Amniotic epithelial cell (primary cell): ENCODE data around the gene SYTL2.
"Not testable (repeated sequence)": the region's sequence is repeated elsewhere in the genome, so short reads cannot be mapped to it uniquely, and the experiment has no call there.

Source experiments
- DNase-seq: peaks from one replicate; pipeline ENCODE4 v3.0.0-alpha.2; 2010; ENCODE audit warnings: low read depth

The SYTL2 gene, protein sequence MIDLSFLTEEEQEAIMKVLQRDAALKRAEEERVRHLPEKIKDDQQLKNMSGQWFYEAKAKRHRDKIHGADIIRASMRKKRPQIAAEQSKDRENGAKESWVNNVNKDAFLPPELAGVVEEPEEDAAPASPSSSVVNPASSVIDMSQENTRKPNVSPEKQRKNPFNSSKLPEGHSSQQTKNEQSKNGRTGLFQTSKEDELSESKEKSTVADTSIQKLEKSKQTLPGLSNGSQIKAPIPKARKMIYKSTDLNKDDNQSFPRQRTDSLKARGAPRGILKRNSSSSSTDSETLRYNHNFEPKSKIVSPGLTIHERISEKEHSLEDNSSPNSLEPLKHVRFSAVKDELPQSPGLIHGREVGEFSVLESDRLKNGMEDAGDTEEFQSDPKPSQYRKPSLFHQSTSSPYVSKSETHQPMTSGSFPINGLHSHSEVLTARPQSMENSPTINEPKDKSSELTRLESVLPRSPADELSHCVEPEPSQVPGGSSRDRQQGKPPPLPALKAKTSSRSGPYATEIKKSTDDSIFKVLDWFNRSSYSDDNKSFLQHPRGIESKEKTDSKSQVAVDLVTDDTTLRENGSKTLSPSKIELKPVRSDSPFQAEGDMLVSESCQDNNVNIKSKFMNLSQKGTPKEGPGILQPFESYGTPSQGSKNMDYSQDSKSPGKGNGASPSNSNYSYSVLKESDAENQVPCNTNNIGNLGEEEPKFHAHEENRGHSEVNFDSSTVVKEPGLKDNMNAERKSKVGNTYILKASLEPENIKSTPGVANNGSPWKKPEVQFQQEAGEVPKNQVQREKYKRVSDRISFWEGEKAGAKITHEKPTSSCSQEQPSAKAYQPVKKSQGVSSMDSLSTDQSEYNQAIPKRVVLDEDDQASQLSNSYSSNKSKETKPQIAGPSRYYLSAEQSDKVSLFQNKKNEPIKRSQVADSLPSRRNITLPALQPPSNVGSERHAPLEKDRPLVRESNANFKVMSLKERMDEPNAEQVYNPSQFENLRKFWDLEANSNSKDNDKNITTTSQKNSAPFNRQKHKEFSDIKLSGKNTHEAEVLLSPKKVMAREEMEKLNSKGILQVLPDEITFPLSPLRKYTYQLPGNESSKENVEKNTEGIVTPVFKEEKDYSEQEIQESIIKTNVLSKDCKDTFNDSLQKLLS (N-terminal part only)

DNA sequence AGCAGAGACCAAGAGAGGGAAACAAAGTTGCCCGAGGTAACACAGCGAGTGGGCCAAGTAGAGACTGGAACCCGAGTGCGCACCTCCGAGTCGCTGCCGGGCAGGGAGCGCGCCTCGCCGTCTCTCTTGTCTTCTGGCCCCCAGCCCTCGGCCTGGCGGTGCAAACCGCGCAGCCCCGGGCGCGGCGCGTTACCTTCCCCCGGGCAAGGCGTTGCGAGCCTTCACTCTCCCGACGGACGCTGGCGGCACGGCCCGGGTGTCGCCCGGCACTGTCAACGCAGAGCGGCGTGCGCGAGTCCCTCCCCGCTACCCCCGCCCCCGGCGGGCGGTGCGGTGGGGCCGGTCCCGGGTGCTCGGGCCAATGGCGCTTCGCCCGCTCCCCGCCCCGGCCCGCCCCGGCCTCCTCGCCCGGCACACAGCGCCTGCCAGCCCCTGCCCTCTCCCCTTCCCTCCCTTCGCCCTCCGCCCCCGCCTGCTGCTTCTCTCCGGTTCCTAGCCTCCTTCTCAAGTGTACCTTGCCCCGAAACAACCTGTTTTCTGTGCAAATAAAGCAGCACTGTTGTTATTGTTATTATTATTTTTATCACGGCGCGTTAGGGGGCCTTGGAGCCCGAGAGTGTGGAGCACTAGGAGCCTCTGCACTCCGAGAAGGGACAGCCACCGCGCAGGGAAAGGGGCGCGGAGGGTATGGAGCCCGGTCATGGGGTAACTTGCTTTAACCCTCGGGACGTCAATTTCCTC lies at the start of gene SYTL2:
Gene SYTL2 (minus strand): TSS at position 271 of the 741 bp plus-strand sequence. CDS start 53,416 bp downstream, outside the sequence.
- DNase-seq, result peak; percentile 15

DNA sequence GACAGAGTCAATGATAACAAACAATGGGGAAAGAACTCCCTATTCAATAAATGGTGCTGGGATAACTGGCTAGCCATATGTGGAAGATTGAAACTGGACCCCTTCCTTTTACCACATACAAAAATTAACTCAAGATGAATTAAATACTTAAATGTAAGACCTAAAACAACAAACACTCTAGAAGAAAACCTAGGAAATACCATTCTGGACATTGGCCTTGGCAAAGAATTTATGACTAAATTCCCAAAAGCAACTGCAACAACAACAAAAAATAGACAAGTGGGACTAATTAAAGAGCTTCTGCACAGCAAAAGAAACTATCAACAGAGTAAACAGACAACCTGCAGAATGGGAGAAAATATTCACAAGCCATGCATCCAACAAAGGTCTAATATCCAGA lies 48.6 kb upstream of the SYTL2 start:
- DNase-seq, result not testable (repeated sequence)

DNA sequence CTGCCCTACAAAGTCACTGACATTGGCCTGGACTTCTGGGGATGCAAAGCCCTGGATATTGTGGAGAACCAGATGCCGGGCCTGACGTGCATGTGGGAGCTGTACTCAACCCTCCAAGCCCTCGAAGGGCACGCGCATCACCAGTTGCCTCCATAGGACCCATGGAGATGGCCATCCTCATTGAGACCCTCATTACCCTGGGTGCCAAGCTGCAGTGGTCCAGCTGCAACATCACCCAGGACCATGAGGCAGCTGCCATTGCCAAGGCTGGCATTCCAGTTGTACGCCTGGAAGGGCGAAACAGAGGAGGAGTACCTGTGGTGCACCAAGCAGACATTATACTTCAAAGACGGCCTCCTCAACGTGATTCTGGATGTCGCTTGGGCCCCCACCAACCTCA lies 46.2 kb upstream of the SYTL2 start:
- no peak for DNase-seq

DNA sequence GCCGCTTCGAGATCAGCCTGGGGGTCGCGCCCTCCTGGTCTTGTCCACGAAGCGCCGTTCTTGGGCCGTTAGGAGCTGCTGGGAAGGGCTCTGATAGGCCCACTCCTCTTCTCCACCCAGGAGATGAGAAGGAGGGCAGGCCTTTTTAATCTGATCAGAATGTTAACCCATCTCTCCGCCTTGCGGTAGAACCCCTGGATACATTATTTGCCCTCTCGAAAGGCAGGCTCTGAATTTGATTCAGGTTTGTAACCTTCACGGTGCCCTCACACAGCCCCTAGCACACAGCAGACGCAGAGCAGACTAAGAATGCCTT lies 44.4 kb upstream of the SYTL2 start, which contains the start of gene CCDC83:
Gene CCDC83 (plus strand): TSS at position 43 of the 316 bp plus-strand sequence. CDS start 9,741 bp downstream, outside the sequence.
- DNase-seq, result peak; percentile 6

DNA sequence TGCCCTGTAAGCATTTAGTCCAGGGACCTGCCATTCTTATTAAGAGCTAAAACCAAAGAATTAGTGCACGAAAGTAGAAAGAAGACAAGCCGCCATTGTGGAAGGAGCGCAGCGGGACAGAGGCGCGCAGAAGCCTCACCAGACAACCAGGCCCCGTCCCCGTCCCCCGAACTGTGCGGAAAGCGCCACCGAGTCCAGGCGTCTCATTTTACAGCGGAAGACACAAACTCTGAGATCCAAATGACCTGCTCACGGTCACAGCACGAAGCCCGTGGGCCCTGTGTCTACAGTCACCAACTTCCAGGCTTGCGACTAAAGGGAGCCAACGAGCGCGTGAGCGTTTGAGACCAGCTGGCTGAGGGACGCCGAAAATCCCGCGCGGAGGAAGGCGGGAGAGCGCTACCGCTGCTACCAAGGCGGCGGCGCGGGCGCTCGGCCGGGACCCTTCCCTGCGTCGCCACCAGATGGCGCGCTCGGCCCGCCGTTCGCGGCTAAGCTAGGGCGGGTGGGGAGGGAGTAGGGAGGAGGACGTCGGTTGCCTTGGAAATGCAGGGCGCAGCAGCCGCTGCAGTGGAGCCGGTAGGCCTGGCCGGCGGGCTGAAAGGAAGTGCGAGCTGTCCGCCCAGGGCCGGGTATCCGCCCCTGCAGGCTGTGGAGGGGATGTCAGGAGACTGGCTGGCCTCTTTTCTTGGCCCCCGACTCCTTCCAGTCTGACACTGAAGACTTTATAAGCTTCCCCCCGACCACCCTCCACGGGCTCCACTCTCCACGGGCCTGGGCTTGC lies 43.8 kb upstream of the SYTL2 start:
- peak; percentile 87 for DNase-seq

DNA sequence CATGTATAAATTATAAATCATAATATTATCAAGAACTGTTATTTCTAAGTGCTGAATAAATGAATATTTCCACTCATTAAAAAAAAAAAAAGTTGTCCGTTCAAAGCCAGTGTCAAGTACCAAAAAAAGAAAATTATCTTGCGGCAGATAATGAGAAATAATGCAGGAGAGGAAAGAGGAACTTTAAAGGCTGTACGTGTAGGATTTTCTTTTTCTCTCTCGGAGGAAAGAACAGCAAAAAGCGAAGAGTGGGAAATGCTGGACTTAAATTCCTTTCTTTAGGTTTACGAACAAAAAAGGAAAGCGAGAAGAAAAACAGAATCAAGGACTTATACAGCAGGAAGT lies 43.2 kb upstream of the SYTL2 start:
- no peak for DNase-seq

DNA sequence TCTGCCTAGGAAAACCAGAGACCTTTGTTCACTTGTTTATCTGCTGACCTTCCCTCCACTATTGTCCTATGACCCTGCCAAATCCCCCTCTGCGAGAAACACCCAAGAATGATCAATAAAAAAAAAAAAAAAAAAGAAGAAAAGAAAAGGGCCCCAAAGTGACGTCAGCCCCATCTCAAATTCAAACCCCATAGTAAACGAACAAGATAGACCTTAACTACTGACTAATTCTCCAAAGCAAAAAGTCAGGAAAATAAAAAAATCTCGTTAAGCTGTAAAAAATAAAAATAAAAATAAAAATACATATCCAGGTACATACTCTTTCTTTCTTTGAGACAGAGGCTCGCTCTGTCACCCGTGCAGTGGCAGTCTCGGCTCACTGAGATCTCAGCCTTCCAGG lies 42.6 kb upstream of the SYTL2 start:
- not testable (repeated sequence) for DNase-seq

DNA sequence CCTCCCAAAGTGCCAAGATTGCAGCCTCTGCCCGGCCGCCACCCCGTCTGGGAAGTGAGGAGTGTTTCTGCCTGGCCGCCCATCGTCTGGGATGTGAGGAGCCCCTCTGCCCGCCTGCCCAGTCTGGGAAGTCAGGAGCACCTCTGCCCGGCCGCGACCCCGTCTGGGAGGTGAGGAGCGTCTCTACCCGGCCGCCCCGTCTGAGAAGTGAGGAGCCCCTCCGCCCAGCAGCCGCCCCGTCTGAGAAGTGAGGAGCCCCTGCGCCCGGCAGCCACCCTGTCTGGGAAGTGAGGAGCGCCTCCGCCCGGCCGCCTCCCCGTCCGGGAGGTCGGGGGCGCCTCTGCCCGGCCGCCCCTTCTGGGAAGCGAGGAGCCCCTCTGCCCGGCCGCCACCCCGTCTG lies 41.8 kb upstream of the SYTL2 start:
- DNase-seq, result not testable (repeated sequence)

DNA sequence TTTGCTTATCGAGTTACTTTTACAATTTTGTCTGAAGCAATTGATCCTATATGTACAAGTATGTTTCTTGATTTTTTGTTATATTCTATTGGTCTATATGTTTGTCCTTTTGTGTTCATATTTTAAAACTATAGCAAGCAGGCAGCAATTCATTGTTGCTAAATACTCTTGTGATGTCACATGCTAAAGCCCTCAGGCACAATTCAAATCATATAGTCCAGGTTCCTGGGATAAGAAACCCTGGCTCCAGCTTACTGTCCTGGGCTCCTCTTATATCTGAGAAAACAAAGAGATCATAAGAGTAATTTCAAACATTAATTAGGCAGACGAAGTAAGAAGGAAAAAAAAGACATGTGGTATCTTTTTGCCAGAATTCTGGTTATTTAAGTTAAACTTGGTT lies 37.6 kb upstream of the SYTL2 start:
- DNase-seq, result no peak

DNA sequence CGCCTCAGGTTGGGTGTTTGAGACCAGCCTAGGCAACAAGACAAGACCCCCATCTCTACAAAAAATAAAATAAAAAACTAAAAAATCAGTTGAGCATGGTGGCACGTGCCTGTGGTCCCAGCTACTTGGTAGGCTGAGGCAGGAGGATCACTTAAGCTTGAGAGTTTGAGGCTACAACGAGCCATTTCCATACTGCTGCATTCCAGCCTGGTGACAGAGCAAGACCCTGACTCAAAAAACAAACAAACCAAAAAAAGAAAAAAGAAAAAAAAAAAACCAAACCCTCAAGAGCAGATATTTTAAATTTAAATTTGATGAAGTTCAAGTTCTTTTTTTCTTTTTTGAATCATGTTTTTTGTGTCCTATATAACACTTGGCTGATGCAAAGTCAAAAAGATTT lies 37.1 kb upstream of the SYTL2 start:
- DNase-seq, result no peak

DNA sequence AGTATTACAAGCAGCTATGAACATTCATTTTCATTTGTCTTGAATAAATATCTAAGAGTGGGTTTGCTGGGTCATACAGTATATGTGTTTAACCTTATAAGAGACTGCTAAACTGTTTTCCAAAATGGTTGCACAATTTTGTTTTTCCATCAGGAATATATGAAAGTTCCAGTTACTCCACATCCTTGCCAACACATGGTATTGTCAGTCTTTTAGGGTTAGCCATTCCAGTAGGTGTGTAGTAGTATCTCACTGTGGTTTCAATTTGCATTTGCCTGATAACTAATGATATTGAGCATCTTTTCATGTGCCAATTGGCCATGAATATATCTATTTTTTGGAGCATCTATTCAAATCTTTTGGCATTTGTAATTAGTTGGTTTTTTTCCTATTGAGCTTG lies 36.5 kb upstream of the SYTL2 start:
- DNase-seq, result no peak

DNA sequence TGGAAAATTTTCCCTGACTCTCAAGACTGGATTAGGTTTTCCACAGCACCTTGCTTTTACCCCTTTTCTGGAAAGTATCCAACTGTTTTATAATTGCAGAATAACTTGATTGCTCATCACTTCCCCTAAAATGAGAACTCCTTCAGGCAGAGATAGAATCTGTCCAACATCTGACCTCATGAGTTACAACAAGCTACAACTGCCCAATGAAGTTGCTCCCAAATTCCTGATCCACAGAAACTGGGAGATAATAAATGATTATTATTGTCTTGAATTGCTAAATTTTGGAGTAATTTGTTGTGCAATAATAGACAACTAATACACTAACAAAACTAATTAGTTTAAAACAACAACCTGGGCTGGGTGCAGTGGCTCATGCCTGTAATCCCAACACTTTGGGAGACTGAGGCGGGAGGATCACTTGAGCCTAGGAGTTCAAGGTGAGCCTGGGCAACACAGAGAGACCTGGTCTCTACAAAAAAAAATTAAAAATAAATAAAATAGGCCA lies 34.2 kb upstream of the SYTL2 start:
- DNase-seq, result peak; percentile 44

DNA sequence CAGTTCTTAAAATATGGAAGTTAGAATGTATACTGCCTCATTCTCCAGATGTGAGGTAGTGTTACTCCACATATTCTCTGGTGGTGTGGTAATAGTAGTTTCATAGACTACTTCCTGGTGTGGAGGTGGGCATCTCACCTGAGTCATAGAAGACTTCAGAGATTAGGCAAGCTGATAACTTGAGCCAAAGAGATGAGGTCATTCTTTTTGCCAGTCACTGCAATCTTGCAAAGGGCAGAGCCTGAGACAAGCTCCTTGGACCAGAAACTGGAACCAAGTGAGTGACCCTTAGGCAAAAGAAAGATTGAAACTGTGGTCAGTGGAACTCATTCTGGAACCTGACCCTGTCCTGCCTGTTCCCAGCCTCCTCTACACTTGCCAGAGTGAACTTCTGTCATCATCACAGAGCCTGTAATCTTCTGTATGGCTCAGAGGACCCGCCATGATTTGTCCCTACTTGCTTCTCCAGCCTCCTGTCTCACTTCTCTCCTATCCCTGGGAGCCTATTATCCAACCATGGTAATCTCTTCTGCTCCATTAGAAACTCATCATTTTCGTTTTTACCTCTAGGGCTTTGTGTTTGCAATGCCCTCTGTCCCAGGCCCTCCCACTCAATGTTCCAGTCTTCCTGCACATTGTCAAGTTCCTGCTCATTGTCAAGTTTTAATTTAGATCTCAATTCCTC lies 33.6 kb upstream of the SYTL2 start:
- DNase-seq, result peak; percentile 86

DNA sequence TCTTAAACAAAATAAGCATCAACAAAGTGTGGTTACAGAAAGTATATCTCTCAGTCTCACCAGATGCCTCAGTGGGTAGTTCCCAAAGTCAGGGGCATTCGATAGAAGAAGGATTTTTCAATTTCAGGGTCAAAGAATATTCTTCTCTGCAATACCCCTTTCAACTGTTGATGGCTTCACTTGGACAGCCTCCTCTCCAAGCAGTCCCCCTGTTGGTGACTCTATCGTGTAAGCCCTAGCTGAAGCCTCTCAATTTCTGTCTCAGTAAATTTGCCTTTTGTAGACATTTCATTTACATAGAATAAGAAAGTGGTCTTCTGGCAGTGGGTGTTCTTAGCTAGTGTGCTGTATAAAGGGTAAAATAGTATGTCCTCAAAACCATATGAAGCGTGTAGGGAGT lies 33.0 kb upstream of the SYTL2 start:
- no peak for DNase-seq

DNA sequence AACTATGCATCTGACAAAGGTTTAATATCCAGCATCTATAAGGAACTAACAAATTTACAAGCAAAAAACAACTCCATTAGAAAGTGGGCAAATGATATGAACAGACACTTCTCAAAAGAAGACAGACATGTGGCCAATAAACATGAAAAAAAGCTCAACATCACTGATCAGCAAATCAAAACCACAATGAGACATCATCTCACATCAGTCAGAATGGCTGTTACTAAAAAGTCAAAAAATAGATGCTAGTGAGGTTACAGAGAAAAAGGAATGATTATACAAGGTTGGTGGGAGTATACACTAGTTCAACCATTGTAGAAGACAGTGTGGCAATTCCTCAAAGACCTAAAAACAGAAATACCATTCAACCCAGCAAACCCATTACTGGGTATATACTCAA lies 30.0 kb upstream of the SYTL2 start:
- DNase-seq, result not testable (repeated sequence)

DNA sequence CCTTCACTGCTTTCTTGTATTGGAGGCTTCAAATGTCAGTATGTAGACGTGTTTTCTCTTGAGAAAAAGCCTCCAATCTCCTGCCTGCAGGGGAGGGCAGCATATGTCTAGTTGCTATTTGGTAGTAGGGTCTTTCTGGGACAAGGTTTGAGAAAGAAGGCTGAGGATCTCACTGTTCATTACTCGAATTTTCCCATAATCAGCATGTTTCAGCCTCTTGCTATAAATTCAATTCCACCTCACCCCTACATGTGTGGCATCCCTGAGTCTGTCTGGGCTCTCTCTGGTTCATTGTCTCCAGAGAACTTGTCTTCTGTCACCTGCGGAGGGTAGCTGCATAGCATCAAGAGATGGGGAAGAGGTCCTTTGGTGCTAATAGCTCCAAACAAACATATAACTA lies 24.8 kb upstream of the SYTL2 start:
- no peak for DNase-seq

DNA sequence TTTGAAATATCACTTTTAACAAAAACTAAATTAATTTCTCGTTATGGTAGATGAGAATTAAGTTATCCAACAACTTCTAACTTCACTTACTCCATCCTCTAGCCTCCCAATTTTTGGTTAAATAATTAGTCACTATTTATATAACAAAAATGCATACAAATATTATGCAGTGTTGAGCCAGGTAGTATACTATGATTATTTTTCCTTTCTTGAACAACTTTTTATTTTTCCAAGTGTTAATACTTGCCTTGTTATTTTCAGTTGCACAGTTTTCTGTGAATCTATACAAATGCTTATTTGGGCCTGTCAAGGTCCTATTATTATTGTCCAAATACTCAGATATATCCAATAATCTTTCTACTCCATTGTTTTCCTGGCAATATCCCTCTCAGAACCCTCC lies 24.3 kb upstream of the SYTL2 start:
- DNase-seq, result no peak

DNA sequence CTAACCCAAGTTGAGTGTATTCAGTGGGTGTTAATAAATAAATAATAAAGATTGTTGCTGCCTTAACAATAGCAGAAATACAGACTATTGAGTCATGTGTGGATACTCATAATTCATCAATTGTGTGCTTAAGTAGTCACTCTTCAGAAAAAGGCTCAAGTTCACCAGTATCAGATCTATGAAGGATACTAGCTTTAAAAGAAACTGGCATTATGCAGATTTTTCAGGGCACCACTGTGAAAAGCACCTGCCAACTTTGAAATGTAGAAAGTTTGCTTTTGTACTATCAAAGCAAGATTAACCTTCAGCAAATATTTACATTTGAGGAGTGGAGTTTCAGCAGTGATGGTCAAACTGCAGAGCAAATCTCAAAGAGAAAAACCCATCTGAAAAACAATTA lies 20.1 kb upstream of the SYTL2 start:
- no peak for DNase-seq

DNA sequence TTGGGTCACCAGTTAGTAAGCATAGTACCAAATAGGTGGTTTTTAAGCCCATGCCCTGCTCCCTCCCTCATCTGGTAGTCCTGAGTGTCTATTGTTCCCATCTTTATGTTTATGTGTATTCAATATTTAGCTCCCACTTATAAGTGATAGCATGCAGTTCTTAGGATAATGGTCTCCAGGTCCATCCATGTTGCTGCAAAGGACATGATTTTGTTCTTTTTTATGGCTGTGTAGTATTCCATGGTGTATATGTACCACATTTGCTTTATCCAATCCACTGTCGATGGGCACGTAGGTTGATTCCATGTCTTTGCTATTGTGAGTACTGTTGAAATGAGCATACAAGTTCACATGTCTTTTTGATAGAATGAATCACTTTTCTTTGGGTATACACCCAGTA lies 18.2 kb upstream of the SYTL2 start:
- DNase-seq, result no peak

DNA sequence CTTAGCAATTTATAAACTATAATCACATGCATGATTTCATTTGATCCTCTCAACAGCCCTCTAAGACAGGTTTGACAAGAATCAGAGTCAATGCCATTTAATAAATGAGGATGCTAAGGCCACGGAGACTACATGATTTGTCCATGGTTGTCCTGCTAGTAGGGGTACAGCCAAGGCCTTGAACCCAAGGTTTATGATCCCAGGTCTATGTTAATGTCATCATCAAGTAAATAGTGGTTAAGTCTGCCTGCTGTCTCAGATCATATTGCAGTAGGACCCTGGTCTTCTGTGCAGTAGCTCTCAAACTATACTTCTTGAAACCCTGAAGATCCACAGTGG lies 17.7 kb upstream of the SYTL2 start:
- DNase-seq, result no peak
